HepG2 (cell line): ENCODE data around the gene PDIA5. TPM values are rescaled to one million over a fixed set of nuclear protein-coding genes. Genes with fewer than 3 reads are reported as not detected.

Experiments used
- ATF6 ChIP-seq: sonication (generic); formaldehyde crosslinking; conservative IDR thresholded peaks from 2 replicates; pipeline ENCODE4 v1.4.0; 2020; ENCODE audit warnings: missing genetic modification reagents
- BRF2 ChIP-seq: sonication (generic); formaldehyde crosslinking; IDR thresholded peaks from 2 replicates; pipeline ENCODE4 v1.8.1; 2022; ENCODE audit warnings: mild to moderate bottlenecking, missing genetic modification reagents
- CC2D1A ChIP-seq: sonication (generic); formaldehyde crosslinking; IDR thresholded peaks from 2 replicates; pipeline ENCODE4 v1.8.1; 2023; ENCODE audit warnings: mild to moderate bottlenecking, missing genetic modification reagents
- CENPT ChIP-seq: sonication (generic); formaldehyde crosslinking; IDR thresholded peaks from 2 replicates; pipeline ENCODE4 v1.8.0; 2022; ENCODE audit warnings: low read depth, mild to moderate bottlenecking, moderate library complexity, missing genetic modification reagents
- MTA1 ChIP-seq: sonication (generic); formaldehyde crosslinking; IDR thresholded peaks from 2 replicates; pipeline ENCODE4 v1.4.0; 2020; ENCODE audit warnings: missing genetic modification reagents, mild to moderate bottlenecking, borderline replicate concordance
- NCOA1 ChIP-seq: sonication (generic); formaldehyde crosslinking; IDR thresholded peaks from 2 replicates; pipeline ENCODE4 v1.9.0; 2021; ENCODE audit warnings: missing genetic modification reagents
- POLR2AphosphoS5 ChIP-seq: IDR thresholded peaks from 2 replicates; pipeline ENCODE4 v1.6.1; 2012; ENCODE audit warnings: low read depth, low read length
- RARA ChIP-seq: IDR thresholded peaks from 2 replicates; pipeline ENCODE4 v1.6.1; 2016; ENCODE audit warnings: missing genetic modification reagents, missing compliant biosample characterization
- RFX3 ChIP-seq: IDR thresholded peaks from 2 replicates; pipeline ENCODE4 v1.6.1; 2016; ENCODE audit warnings: missing biosample characterization, missing genetic modification reagents
- RFX5 ChIP-seq: IDR thresholded peaks from 2 replicates; pipeline ENCODE4 v1.6.1; 2011; ENCODE audit warnings: low read depth, low read length, improper control_type of control experiment
- TFDP2 ChIP-seq: sonication (generic); formaldehyde crosslinking; IDR thresholded peaks from 2 replicates; pipeline ENCODE4 v1.4.0; 2020; ENCODE audit warnings: missing genetic modification reagents
- WIZ ChIP-seq: sonication (generic); formaldehyde crosslinking; IDR thresholded peaks from 2 replicates; pipeline ENCODE4 v1.5.1; 2020; ENCODE audit warnings: mild to moderate bottlenecking, missing genetic modification reagents
- ZGPAT ChIP-seq: IDR thresholded peaks from 2 replicates; pipeline ENCODE4 v1.6.1; 2016; ENCODE audit warnings: mild to moderate bottlenecking
- ZHX2 ChIP-seq, 2 experiments: sonication (generic) in 1 of 2; formaldehyde crosslinking in 1 of 2; IDR thresholded peaks; 2 replicates each; pipeline versions ENCODE4 v1.6.1 to v1.9.0; 2014 to 2022; ENCODE audit warnings: antibody characterized with exemption in 1 of 2, borderline replicate concordance in 1 of 2, inconsistent platforms in 1 of 2, low read depth in 1 of 2, missing genetic modification reagents in 1 of 2
- ZKSCAN8 ChIP-seq: IDR thresholded peaks from 2 replicates; pipeline ENCODE4 v1.6.1; 2016; ENCODE audit warnings: borderline replicate concordance, missing genetic modification reagents, missing compliant biosample characterization
- ZNF12 ChIP-seq: sonication (generic); formaldehyde crosslinking; IDR thresholded peaks from 2 replicates; pipeline ENCODE4 v1.5.0; 2020; ENCODE audit warnings: missing genetic modification reagents
- ZNF562 ChIP-seq: sonication (generic); formaldehyde crosslinking; IDR thresholded peaks from 2 replicates; pipeline ENCODE4 v1.8.0; 2022; ENCODE audit warnings: missing genetic modification reagents, borderline replicate concordance
- ZNF569 ChIP-seq: sonication (generic); formaldehyde crosslinking; IDR thresholded peaks from 2 replicates; pipeline ENCODE4 v1.5.0; 2020; ENCODE audit warnings: mild to moderate bottlenecking, missing genetic modification reagents, moderate library complexity, borderline replicate concordance
- polyA plus RNA-seq, 8 experiments: library from polyadenylated mRNA; depleted of rRNA in 3 of 8; stranded (reverse) in 7 of 8; unstranded in 1 of 8; fragments of >200 nt; fragmentation: Illumina TruSeq in 4 of 8; extraction: Trizol in 4 of 8; gene quantifications; 2 replicates each; pipeline versions ENCODE4 v1.2.1 to v1.2.3, GENCODE V29; 2011 to 2016; ENCODE audit warnings: low read depth in 4 of 8, missing spikeins in 1 of 8, mixed read lengths in 1 of 8; ENCODE audit not compliant: insufficient read depth in 1 of 8
- total RNA-seq, 5 experiments: library from RNA; depleted of rRNA; stranded (reverse); fragments of >200 nt; fragmentation: Illumina TruSeq; extraction: Trizol; gene quantifications; 2 replicates each; pipeline ENCODE4 v1.2.3, GENCODE V29; 2016; ENCODE audit warnings: low read depth in 1 of 5

Gene PDIA5
- total and polyA plus RNA-seq, 2 of the 13 experiments (the other 11 are each of a cell fraction or from before 2014, with no cell fraction given): 51.3 to 74.3 TPM

GRCh38 chr3:123157598-123158287 is 90.9 kb downstream of the PDIA5 start (continued):
- TF ChIP-seq ZHX2 (IDR thresholded peaks at IDR 0.05; ENCODE audit: low read depth) (no peak), ZHX2 (CRISPR knock-in tag; IDR thresholded peaks at IDR 0.05; ENCODE audit: borderline replicate concordance) (no peak), ATF6 (CRISPR knock-in tag) (no peak), ZNF569 (CRISPR knock-in tag) (no peak), TFDP2 (no peak), ZGPAT (CRISPR knock-in tag) (peak; percentile 37; the same call in 1 of the 2 replicates), ZNF562 (CRISPR knock-in tag) (no peak), MTA1 (CRISPR knock-in tag) (peak; percentile 87), CC2D1A (no peak), ZNF12 (CRISPR knock-in tag) (peak; percentile 70; the same call in 1 of the 2 replicates), RARA (CRISPR knock-in tag) (peak; percentile 91), RFX5 (no peak), POLR2AphosphoS5 (no peak), NCOA1 (CRISPR knock-in tag) (no peak), BRF2 (no peak), ZKSCAN8 (no peak), RFX3 (CRISPR knock-in tag) (no peak), CENPT (CRISPR knock-in tag) (no peak), WIZ (peak; percentile 27; the same call in 1 of the 2 replicates)
